ENCODE data around the gene PAFAH1B1.

The PAFAH1B1 gene

DNA sequence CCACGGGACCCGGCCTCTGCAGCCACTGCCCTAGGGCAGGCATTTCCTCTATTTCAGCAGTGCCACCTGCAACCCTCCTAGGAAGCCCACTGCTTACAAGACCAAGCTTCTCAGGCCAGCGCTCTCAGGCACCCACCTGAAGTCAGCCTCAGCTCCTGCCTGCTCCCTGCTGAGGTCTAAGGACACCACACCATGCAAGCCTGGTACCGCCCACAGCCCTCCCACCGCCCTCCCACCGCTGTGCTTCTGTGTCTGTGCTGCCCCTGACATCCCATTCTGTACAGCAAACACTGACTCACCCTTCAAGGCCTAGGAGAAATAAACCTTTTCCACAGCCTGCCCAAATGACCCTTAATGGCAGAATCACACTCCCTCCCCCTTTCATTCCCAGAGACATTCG lies 111.8 kb downstream of the PAFAH1B1 start:
- DNase-seq = no peak

DNA sequence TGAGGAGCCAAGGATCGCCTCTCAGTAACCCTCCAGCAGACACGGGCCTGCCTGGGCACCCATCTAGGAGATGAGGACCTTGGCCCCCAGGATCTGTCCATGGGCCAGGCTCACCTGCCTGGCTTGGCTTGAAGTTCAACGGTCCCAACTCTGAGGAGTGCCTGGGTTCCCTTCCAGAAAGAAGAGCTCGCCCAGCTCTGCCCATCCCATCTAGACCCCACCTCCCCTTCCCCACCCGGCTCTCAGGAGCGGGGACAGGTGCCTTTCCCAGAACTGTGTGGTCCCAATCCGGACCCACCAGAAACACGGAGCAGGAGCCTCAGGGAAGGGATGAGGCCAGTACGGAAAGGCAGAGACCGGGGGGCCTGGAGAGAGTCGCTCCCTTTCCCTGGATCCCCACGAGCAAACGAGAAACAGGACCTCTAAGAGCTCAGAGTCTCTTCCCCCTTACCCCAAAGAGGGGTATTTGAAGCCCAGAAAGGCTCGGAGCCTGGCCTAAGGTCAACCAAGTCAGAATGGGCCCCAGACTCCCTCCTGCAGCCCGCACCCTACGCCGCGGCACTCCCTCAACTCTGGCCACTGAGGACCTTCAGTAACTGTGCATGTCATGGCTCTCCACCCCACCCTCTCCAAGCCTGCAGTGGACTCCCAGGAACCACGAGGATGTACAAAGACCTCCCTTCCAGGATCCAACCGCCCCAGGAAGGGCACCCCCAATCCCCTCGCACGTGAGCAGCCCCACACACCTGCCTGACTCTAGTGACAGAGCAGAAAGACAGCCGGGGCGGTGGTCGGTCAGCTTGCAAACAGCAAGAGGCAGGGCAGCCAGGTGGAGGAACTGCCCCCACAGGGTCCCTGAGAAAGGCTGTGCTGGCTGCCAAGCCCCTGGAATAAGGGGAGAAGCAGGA lies 112.7 kb downstream of the PAFAH1B1 start:
- no peak for DNase-seq

DNA sequence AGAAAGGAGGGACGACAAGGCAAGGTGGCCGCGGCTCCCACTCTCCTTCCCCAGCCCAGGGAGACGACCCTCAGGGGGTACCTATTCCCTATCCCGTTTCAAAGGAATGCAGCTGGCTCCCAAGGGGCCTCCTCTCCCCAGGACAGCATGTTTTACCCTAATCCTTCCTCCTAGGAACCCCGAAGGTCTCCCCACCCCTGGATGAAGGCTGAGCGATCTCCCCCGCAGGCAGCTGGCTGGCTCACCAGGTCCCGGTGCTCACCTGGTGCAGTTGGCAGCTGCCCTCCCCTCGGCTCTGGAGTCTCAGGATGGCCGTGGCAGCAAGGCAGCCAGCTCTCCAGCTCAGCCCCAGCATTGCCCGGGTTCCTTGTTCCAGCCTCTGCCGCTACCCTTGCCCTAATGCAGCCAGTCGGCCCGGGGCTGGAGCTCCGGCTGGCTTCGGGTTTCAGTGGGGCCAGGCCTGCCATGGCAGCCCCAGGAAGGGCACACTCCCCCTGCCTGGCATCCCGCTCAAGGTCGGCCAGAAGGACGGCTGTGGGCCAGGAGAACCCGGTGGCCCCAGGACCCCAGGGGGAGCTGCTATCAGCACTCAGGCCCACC lies 113.6 kb downstream of the PAFAH1B1 start:
- DNase-seq = no peak

DNA sequence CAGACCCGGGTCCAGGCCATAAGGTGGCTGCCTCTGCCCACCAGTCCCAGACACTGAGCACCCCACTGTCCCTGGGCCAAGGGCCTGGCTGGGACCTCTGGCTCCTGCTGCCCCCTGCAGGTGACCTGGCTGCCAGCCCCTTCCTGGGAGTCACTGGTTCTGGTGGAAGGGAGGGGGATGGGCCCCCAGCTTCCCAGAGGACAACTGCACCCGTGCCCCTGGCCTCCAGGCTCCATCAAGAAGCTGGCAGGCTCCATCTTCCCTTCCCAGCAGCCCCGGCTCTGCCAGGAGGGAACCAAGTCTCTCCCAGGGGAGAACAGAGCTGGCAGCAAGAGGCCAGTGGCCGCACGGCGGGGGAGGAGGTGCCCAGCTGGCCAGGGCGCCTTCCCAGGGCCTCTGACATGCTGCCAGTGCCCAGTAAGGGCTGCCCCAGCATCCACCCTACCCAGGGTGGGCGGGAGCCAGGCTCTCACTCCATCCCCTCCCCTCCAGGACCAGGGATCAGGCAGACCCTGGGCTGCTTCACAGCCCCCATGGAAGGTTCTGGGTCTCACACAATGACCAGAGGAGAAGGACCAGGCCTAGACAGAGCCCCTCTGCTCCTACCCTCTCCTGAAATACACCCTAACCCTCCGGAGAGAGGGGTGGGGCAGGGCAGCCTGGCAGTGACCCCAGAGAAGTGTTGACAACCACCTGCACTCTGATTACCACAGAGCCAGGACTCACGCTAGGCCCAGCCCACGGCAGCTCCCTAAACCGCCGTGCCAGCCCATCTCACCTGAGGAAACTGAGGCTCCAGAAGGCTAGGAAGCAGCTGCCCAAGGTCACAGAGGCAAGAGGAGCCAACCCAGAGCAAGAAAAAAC lies 114.5 kb downstream of the PAFAH1B1 start:
- no peak for DNase-seq

DNA sequence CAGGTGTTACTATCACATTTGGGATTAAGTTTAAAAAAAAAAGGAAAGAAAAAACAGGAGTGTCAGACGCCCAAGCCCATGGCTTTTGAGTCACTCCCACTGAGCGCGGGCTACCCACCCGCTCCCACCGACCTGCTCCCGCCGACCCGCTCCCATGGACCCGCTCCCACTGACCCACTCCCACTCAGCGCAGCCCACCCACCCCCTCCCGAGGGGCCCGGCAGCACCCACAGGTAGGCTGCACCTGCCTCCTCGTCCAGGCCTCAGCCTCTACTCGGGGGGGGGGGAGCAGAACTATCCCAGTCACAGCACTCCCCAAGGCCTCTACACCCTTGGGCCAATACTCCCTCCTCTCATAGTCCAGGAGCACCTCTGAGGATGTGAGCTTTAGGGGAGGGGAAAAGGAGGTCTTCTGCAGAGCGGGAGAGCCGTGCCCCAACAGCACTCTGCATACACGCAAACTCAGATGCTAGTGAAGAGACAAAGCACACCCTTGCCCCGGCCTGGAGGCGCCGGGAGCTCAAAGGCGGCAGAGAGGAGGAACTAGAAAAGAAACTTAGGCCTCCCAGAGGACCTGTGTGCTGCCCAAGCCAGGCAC lies 115.2 kb downstream of the PAFAH1B1 start:
- no peak for DNase-seq

DNA sequence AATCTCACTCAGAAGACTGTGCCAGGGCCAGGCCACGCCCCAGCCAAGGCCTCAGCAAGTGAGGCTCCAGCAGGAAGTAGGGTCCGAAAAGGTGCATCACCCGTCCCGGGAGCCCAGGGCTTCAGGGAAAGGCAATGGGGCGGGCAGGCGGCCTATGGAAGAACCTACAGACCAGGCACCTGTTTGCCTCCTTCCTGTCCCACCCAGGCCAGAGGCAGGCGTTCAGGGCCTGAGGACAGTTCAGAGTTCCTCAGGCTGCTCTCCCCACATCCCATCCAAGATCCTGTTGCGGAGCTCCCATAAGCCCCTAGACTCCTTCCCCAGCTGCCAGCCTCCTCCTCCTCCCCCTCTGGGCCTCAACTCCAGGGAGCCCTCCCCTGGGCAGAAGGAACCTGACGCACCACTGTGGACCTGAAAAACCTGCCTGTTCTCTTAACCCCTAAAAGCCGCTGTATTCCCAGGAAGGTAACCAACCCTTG lies 115.8 kb downstream of the PAFAH1B1 start:
- DNase-seq = no peak

DNA sequence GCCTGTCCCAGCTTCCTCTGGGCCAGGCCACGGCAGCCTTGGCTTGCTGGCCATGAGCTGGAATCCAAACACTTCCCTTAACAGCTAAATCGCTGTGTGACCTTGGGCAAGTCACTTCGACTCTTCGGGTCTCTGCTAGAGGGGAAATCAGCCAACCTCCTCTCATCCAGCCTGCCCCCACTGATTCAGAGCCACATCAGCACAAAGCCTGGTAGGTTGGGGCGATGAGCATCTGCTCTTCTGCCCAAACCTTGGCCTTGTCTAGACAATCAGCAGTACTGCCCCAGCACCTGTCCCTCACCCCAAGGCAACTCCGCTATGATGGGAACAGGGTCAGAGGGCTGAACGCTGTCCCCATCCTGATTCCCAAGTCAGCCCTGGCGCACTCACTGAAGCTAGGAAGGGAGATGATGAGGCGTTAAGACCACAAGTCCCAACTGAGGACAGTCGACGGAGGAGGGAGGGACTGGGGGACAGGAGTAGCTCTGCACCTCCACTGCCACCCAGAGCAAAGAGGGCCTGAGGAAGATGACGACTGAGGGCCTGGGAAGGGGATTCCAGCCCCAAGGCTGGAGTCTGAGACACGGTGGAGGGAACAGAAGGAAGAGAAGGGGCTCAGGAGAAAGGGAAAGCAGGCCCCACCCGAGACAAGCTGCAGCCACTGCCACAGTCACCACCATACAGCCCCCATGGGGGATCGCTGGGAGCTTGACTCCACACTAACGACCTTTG lies 116.8 kb downstream of the PAFAH1B1 start:
- no peak for DNase-seq

DNA sequence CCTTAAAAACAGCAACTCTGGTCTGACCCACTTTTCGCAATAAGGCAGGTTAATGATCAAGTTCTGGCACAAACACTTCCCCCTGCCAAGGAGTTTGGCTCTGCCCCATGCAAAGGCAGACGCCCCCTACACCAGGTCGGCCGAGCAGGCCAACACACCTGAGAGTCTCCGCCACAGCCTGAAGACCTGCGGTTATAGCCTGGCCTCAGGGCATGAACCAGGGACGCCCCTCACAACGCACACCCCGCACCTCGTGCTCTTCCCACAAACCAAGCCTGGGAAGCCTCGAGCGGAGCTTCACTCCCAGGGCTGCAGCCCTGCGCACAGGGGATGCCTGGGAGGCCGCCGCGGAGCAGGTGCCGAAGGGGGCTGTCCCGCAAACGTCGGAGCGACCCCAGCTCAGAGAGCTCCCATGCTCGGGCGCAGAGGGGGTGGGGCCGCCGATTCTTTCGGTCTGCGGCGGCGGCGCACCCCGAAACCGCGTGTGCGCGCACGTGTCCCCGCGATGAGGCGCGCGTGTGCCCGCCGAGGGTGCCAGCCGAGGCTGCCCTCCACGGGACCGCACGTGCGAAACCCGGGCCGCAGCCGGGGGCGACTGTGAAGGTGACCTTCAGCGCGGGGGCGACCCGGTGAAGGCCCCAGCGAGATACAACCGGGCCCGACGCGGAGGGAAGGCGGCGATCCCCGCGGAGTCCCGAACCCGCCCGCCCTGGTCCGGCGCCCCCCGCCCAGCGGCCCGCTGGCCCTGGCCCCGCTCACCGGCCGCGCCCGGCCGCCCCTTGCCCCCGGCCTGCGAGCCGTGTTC lies 117.6 kb downstream of the PAFAH1B1 start:
- no peak for DNase-seq

DNA sequence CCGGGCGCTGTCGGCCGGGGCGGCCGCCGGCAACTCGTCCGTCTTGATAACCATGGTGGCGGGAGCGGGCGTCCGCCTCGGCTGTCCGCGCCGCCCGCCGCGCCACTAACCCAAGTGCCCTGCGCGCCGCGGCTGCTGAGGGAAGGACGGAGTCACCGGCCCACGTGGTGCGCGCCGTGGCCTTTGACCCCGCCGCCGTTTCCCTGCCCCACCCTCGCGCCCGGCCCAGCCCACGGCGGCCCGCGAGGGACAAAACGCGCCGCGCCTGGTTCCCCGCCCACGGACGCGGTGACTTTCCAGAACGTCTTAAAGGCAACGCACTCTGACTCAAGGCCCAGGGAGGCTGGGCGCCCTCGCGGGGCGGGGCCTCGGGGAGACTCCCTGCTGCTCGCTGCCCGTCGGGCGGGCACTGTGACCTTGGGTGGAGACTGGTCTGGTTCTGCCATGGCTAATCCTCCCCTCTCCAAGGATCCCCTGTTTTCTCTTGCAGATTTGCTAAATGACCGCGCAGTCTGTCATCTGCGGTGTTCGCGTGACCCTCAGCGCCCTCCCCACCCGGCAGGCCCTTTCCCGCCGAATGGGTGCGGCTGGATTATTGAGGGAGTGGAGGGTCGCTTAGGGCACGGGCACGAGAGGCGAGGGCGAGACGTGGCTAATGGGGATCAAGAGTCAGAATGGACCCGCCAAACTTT lies 118.3 kb downstream of the PAFAH1B1 start, which contains the start of gene CLUH:
CLUH (minus strand) TSS at position 157 of the 692 bp plus-strand sequence; CDS start at position 54, 103 bp downstream.
- peak; percentile 61 for DNase-seq

DNA sequence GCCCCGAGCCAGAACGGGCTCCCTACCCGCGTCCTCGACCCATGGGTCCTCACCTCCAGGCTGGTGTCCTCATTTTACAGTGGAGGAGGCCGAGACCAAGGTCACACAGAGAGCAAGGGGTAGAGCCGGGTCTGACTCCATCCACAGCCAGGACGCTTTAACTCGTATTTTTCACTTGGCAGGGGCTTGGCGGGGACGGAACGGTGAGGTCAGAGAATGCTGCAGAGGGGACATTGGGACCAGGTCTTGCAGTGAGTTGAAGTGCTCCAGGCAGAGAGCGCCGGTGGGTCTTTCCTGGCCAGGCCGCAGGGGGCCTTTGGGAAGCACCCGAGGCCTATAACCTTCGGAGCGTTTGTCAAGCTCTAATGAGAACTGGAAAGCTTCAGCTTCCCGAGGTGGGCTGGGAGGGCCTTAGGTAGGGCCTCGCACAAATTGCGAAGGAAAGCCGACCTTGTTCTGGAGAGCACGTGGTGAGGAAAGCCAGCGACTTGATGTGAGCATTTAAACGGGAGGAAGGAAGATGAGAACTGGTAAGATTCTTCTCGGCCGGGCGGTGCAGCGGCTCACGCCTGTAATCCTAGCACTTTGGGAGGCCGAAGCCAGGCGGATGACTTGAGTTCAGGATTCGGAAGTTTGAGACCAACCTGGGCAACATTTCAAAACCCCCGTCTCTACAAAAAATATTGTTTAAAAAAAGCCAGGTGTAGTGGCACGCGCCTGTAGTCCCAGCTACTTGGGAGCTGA lies 119.0 kb downstream of the PAFAH1B1 start:
- no peak for DNase-seq

DNA sequence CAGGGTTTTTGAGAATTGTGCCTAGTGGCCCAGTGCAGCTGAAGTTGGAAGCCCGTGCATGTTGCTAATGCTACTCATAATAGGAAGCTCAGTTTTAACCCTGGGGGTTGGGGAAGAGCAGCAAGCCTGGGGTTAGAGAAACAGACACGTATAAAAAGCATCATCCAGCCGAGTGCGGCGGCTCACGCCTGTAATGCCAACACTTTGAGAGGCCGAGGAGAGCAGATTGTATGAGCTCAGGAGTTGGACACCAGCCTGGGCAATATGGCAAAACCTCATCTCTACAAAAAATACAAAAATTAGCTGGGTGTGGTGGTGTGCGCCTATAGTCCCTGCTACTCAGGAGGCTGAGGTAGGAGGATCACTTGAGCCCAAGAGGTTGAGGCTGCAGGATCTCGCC lies 120.4 kb downstream of the PAFAH1B1 start:
- no peak for DNase-seq

DNA sequence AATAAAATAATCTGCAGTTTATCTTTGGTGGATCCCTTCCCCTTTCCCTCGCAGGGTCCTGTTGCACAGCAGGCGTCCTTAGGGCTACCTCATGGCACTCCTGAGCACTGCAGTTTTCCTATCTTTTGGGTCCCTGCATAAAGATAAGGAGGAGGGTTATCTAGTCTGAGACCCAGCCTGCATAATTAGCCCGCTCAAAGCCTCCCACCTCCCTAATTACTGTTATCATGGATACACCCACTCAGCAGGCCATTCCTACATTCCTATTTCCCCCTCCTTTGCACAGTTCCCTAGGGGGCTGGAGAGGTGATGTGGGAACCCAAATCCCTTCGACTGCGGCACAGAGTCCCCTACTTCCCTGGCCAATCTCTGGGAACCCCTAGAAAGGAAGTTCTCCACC lies 123.2 kb downstream of the PAFAH1B1 start:
- DNase-seq = no peak

DNA sequence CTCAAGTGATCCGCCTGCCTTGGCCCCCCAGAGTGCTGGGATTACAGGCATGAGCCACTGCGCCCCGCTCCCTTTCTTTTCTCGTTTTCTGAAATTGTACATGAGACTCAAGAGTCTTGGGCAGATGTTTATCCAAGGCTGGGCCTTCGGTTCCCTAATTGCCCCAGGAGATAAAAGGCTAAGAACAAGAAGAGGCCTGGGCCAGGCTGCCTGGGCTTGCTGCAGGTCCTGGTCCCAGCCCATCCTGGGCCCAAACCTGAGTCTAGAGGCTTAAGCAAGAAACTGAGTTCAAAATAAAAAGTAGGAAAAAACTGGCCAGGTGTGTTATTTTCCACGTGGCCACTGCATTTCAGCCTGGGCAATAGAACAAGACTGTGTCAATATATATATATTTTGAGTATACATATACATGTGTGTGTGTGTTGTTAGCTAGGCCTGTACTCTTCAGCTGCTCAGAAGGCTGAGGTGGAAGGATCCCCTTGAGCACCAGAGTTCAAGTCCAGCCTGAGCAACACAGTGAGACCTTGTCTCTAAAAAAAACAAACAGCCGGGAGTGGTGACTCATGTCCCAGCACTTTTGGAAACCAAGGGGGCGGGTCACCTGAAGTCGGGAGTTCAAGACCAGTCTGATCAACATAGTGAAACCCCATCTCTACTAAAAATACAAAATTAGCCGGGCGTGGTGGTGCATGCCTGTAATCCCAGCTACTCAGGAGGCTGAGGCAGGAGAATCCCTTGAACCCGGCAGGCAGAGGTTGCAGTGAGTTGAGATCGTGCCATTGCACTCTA lies 124.9 kb downstream of the PAFAH1B1 start:
- DNase-seq = no peak

DNA sequence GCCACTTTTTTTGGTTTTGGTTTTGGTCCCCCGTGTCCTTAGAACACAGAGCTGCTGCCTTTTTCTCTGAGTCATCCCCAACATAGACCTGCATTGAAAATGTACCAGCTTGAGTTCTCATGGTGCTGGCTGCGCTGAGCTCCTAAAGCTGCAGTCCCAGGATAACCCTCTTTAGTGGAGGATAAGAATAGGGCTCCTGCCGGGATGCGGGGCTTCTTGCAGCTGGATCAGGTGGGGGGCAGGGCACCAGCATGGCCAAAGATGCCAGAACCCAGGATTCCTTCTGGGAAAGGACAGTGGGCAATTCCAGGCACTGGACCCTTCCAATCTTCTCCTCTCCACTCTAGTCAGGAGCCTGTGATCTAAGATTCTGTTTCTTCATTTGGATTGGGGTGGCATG lies 126.4 kb downstream of the PAFAH1B1 start:
- DNase-seq = no peak

DNA sequence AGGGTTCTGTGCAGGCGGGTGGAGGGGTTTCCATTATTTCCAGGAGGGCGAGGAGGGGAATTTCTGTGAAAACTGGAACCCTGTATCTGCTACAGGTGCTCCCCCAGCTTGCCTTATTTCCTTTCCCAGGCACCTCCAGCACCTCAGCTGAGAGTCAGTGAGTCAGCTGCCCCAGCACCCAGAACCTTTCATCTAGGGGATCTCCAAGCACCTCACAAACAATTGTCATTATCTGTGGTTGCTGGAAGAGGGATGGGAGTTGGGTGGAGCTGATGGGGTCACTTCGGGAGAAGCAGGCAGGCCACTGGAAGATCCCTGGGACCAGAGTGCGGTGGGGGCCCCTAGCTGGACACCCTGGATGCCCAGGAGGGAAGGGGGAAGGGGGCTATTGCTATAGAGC lies 128.1 kb downstream of the PAFAH1B1 start:
- DNase-seq = no peak

DNA sequence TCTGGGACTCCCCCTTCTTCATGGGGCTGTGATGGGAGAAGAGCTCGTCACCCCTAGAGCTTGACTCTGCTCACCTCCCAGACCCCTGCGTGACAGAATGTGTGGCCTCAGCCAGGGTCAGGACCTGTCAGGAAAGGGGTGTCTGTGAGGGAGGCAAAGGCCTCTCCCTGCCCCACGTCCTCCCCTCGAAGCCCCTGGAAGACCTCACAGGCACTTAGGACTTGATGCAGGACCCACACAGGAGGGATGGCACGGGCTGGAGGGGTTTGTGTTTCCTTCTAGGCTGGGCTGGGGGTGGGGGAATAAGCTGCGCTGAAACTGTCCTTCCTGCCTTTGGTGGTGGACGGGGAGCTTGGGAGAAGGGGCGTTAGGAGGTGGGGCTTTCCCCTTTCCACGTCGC lies 129.2 kb downstream of the PAFAH1B1 start:
- DNase-seq = no peak

DNA sequence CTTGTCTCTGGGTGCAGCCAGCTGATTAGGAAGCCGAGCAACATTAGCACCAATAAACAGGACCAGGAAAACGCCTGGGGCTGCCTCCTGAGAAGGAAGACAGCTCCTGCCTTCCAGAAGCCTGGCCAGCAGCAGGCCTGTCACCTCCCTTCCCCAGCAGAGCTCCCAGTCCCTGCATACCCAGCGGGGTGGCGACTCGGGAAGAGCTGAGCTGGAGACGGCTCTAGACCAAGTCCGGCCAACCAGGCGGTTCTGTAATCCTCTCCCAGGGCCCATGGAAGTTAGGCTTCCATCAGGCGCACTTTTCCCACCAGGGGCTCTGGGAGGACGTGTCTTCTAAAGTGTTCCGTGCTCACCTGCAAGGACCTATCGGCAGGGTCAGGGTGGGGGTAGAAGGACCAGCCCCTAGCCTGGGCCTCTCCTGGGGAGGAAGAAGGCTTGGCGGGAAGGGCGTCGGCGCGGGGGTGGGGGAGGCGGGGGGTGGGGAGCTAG lies 130.1 kb downstream of the PAFAH1B1 start:
- DNase-seq = no peak

DNA sequence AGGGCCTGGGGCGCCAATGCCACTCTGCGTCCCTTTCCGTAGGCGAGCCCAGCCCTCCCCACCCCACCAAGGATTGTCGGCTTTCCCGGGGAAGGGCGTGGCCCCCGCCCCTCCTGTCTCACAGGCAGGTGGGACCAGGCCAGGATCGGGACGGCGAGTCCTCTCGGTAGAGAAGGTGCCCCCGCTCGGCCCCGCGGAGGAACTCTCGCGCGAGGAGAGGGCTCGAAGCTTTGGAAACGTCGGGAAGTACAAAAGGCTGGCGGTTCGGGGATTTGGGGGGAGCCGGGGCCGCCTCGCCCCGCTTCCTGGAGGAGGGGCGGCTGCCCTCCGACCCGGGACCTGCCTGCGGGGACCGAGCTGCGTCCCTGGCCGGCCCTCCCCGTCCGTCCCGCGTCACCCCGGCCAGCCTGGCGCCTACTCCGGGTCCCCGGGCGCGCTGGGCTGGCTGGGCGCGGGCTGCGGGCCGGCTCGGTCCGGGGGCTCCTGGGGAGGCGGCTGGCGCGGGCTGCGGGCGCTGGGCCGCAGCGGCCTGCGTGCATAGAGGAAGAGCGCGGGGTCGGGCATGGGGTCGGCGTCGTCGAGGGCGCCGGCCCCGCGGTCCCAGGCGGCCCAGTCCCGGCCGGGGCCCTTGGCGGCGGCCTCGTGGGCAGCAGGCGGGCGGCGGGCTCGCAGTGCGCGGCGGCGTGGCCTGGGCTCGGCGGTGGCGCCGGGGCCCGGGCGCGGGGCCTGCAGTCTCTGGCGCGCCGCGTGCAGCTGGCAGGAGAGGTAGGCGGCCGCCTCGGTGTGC lies 130.7 kb downstream of the PAFAH1B1 start:
- DNase-seq = no peak
